BE2C (cell line): ENCODE results near the gene NXN.
"Not testable (repeated sequence)": the region's sequence is repeated elsewhere in the genome, so short reads cannot be mapped to it uniquely, and the experiment has no call there.

Source experiments
- DNase-seq: peaks from one replicate; pipeline ENCODE4 v3.0.0-alpha.2; 2020
- H3K27me3 ChIP-seq: fragments of 250-450 bp; sonication (Bioruptor Pico); 2 replicates; pipeline ENCODE4 v1.5.1; 2020; ENCODE audit warnings: mild to moderate bottlenecking
- H3K36me3 ChIP-seq: fragments of 250-450 bp; sonication (Bioruptor Pico); 2 replicates; pipeline ENCODE4 v1.5.1; 2020; ENCODE audit warnings: mild to moderate bottlenecking
- H3K4me1 ChIP-seq: fragments of 250-450 bp; sonication (Bioruptor Pico); 2 replicates; pipeline ENCODE4 v1.5.1; 2020
- H3K4me3 ChIP-seq: 2 replicates; pipeline ENCODE4 v1.5.1; 2011; ENCODE audit warnings: low read depth, low read length
- H3K9me3 ChIP-seq: fragments of 250-450 bp; sonication (Bioruptor Pico); 2 replicates; pipeline ENCODE4 v1.5.1; 2020
- CTCF ChIP-seq: IDR thresholded peaks from 2 replicates; pipeline ENCODE4 v1.5.1; 2012; ENCODE audit warnings: mild to moderate bottlenecking, low read depth, low read length

Gene NXN

GRCh38 chr17:978103-979093 lies 1.2 kb downstream of the NXN start:
- Histone ChIP-seq H3K4me3 (no peak overlapping the region), H3K27me3 (peaks cover 40% of the 10 kb centered on the region), H3K9me3 (no peaks in the 10 kb centered on the region), H3K36me3 (no peaks in the 10 kb centered on the region), H3K4me1 (no peaks in the 10 kb centered on the region)
- no peak for DNase-seq
- TF ChIP-seq CTCF: no peak

- Histone ChIP-seq H3K4me3 (no peak overlapping the region), H3K36me3 (no peaks in the 10 kb centered on the region), H3K9me3 (no peaks in the 10 kb centered on the region), H3K4me1 (no peaks in the 10 kb centered on the region), H3K27me3 (peaks cover 50% of the 10 kb centered on the region)
- DNase-seq: no peak
- no peak for TF ChIP-seq CTCF
Observed at GRCh38 chr17:977166-977565, 2.4 kb downstream of the NXN start.

GRCh38 chr17:976312-976711 lies 3.3 kb downstream of the NXN start:
- Histone ChIP-seq H3K9me3 (no peaks in the 10 kb centered on the region), H3K27me3 (peaks cover 59% of the 10 kb centered on the region), H3K4me1 (no peaks in the 10 kb centered on the region), H3K4me3 (no peak overlapping the region), H3K36me3 (no peaks in the 10 kb centered on the region)
- DNase-seq: no peak
- TF ChIP-seq CTCF: no peak

GRCh38 chr17:975371-975915 lies 4.1 kb downstream of the NXN start:
- DNase-seq: no peak
- H3K4me1 ChIP-seq: no peaks in the 10 kb centered on the region
- no peak for TF ChIP-seq CTCF
- no peaks in the 10 kb centered on the region for H3K9me3 ChIP-seq
- H3K4me3 ChIP-seq: no peak overlapping the region
- no peaks in the 10 kb centered on the region for H3K36me3 ChIP-seq
- peaks cover 67% of the 10 kb centered on the region for H3K27me3 ChIP-seq

GRCh38 chr17:974778-975177 lies 4.8 kb downstream of the NXN start:
- H3K4me1 ChIP-seq, H3K9me3 ChIP-seq, H3K4me3 ChIP-seq, H3K36me3 ChIP-seq, DNase-seq: not testable (repeated sequence)
- peaks cover 74% of the 10 kb centered on the region for H3K27me3 ChIP-seq

- H3K36me3 ChIP-seq: no peaks in the 10 kb centered on the region
- H3K9me3 ChIP-seq: no peaks in the 10 kb centered on the region
- H3K27me3 ChIP-seq: peaks cover 83% of the 10 kb centered on the region
- TF ChIP-seq CTCF: no peak
- H3K4me3 ChIP-seq: no peak overlapping the region
- DNase-seq: no peak
- H3K4me1 ChIP-seq: no peaks in the 10 kb centered on the region
Observed at GRCh38 chr17:973053-973452, 6.5 kb downstream of the NXN start.

- peaks cover 76% of the 10 kb centered on the region for H3K27me3 ChIP-seq
- not testable (repeated sequence) for H3K4me1 ChIP-seq, DNase-seq, H3K36me3 ChIP-seq, H3K4me3 ChIP-seq, H3K9me3 ChIP-seq
Observed at GRCh38 chr17:971861-972260, 7.7 kb downstream of the NXN start.
